ENCODE results near the gene HSF4. TPM values are rescaled to one million over a fixed set of nuclear protein-coding genes. Genes with fewer than 3 reads are reported as not detected.
A peak's percentile ranks its signal among the peaks of the same experiment; 100 is the strongest.

The HSF4 gene
- total and polyA plus RNA-seq, 4 donors = 22.2 to 133 (median 63.2) TPM

DNA sequence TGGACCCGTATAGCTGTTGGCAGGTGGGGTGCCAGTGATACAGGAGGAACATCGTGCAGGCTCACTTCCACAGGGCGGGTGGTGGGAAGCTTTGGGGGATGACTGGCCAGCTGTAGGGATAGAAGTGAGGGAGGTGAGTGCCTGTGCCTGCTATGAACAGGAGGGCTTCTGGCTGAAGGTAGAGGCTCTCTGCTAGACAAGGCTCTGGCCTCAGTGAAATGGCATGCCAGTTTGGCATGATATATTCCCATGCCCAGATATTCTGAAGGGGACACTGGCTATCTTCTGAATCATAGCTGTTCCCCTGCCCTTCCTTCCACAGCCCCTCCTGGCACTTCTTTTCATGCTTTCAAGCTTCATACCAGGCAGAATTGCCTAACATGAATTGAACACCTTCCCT, 35.7 kb upstream of the HSF4 start:
- no peak for ATAC-seq (ENCODE audit: low FRiP score)

GRCh38 chr16:67129422-67129821, 35.1 kb upstream of the HSF4 start:
- Histone ChIP-seq H3K27ac (ENCODE audit: low read depth in 1 of 2, low read length in 2 of 2) (no peak overlapping the region), H3K4me3 (ENCODE audit: low read length in 2 of 2) (no peak overlapping the region), H3K27me3 (ENCODE audit: control insufficient read depth in 1 of 2, insufficient read depth in 2 of 2, low read length in 1 of 2) (no peaks in the 10 kb centered on the region), H3K4me1 (ENCODE audit: control insufficient read depth in 1 of 2, insufficient read depth in 2 of 2, low read length in 2 of 2) (no peaks in the 10 kb centered on the region), H3K36me3 (ENCODE audit: control insufficient read depth in 1 of 2, insufficient read depth in 2 of 2, low read length in 1 of 2) (peaks cover 6 to 11% of the 10 kb centered on the region in 2 donors), H3K9me3 (ENCODE audit: control insufficient read depth, low read length) (no peaks in the 10 kb centered on the region)
- 95 to 96% methylated on average over 3 of the region's 3 CpGs for WGBS, 2 donors
- DNase-seq (peak in 1 of 2 donors; percentile 5), ATAC-seq (ENCODE audit: low FRiP score) (no peak)
- intact Hi-C loops (cut with DNase I) = no loop called here

More for the DNA sequence above, 35.7 kb upstream of the HSF4 start:
- Histone ChIP-seq H3K27ac (ENCODE audit: low read depth in 1 of 2, low read length in 2 of 2) (no peak overlapping the region), H3K4me3 (ENCODE audit: low read length in 2 of 2) (no peak overlapping the region), H3K27me3 (ENCODE audit: control insufficient read depth in 1 of 2, insufficient read depth in 2 of 2, low read length in 1 of 2) (no peaks in the 10 kb centered on the region), H3K4me1 (ENCODE audit: control insufficient read depth in 1 of 2, insufficient read depth in 2 of 2, low read length in 2 of 2) (no peaks in the 10 kb centered on the region), H3K36me3 (ENCODE audit: control insufficient read depth in 1 of 2, insufficient read depth in 2 of 2, low read length in 1 of 2) (peaks cover 4 to 6% of the 10 kb centered on the region in 2 donors), H3K9me3 (ENCODE audit: control insufficient read depth, low read length) (no peaks in the 10 kb centered on the region)
- DNase-seq = peak in 1 of 2 donors; percentile 51
- intact Hi-C loops (cut with DNase I) = no loop called here
- WGBS, 2 donors = 89% methylated on average over 3 of the region's 3 CpGs

- H3K36me3 ChIP-seq (ENCODE audit: control insufficient read depth in 1 of 2, insufficient read depth in 2 of 2, low read length in 1 of 2) = peaks cover 13 to 18% of the 10 kb centered on the region in 2 donors
- H3K27me3 ChIP-seq (ENCODE audit: control insufficient read depth in 1 of 2, insufficient read depth in 2 of 2, low read length in 1 of 2) = no peaks in the 10 kb centered on the region
- no peaks in the 10 kb centered on the region for H3K9me3 ChIP-seq (ENCODE audit: control insufficient read depth, low read length)
- H3K4me1 ChIP-seq (ENCODE audit: control insufficient read depth in 1 of 2, insufficient read depth in 2 of 2, low read length in 2 of 2) = no peaks in the 10 kb centered on the region
- H3K27ac ChIP-seq (ENCODE audit: low read depth in 1 of 2, low read length in 2 of 2) = no peak overlapping the region
- H3K4me3 ChIP-seq (ENCODE audit: low read length in 2 of 2) = no peak overlapping the region
- no peak for ATAC-seq (ENCODE audit: low FRiP score)
- WGBS, 2 donors = 29 to 33% methylated on average over 3 of the region's 3 CpGs
- intact Hi-C loops (cut with DNase I) = no loop called here
- peak in 1 of 2 donors; percentile 27 for DNase-seq
These were observed 26.9 kb upstream of the HSF4 start for GRCh38 chr16:67137605-67138004.

DNA sequence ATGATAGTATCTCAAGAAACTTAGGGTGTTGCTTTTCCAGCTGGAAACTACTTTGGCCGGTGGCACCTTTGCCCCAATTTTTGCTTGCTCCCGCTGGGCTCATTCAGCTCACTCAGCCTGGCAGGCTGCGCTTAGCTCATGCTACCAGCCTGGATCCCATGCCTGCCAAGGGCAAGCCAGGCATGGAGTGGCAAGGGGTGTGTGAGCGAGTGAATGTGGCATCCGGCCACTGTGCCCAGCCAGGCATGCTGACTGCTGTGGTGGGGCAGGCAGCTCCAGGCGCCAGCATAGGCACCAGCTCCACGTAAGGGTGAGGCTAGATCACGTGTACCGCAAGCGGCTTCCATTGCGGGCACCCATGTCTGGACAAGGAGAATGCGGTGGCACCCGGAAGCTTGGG, 23.2 kb upstream of the HSF4 start:
- H3K9me3 ChIP-seq (ENCODE audit: control insufficient read depth, low read length) = no peaks in the 10 kb centered on the region
- WGBS, 2 donors = 94 to 95% methylated on average over 13 of the region's 13 CpGs
- H3K36me3 ChIP-seq (ENCODE audit: control insufficient read depth in 1 of 2, insufficient read depth in 2 of 2, low read length in 1 of 2) = peaks cover 6 to 7% of the 10 kb centered on the region in 2 donors
- intact Hi-C loops (cut with DNase I) = no loop called here
- ATAC-seq (ENCODE audit: low FRiP score) = no peak
- H3K4me3 ChIP-seq (ENCODE audit: low read length in 2 of 2) = no peak overlapping the region
- peak in 1 of 2 donors; percentile 57 for DNase-seq
- H3K27ac ChIP-seq (ENCODE audit: low read depth in 1 of 2, low read length in 2 of 2) = no peak overlapping the region
- H3K4me1 ChIP-seq (ENCODE audit: control insufficient read depth in 1 of 2, insufficient read depth in 2 of 2, low read length in 2 of 2) = no peaks in the 10 kb centered on the region
- H3K27me3 ChIP-seq (ENCODE audit: control insufficient read depth in 1 of 2, insufficient read depth in 2 of 2, low read length in 1 of 2) = no peaks in the 10 kb centered on the region

GRCh38 chr16:67142342-67142741, 22.2 kb upstream of the HSF4 start:
- no peak for ATAC-seq (ENCODE audit: low FRiP score)
- intact Hi-C loops (cut with DNase I) = no loop called here
- H3K27me3 ChIP-seq (ENCODE audit: control insufficient read depth in 1 of 2, insufficient read depth in 2 of 2, low read length in 1 of 2) = no peaks in the 10 kb centered on the region
- peaks cover 4 to 7% of the 10 kb centered on the region in 2 donors for H3K36me3 ChIP-seq (ENCODE audit: control insufficient read depth in 1 of 2, insufficient read depth in 2 of 2, low read length in 1 of 2)
- H3K4me3 ChIP-seq (ENCODE audit: low read length in 2 of 2) = no peak overlapping the region
- DNase-seq = peak in 1 of 2 donors; percentile 66
- 88 to 89% methylated on average over 8 to 9 of the region's 9 CpGs for WGBS, 2 donors
- no peak overlapping the region for H3K27ac ChIP-seq (ENCODE audit: low read depth in 1 of 2, low read length in 2 of 2)
- no peaks in the 10 kb centered on the region for H3K9me3 ChIP-seq (ENCODE audit: control insufficient read depth, low read length)
- no peaks in the 10 kb centered on the region for H3K4me1 ChIP-seq (ENCODE audit: control insufficient read depth in 1 of 2, insufficient read depth in 2 of 2, low read length in 2 of 2)

DNA sequence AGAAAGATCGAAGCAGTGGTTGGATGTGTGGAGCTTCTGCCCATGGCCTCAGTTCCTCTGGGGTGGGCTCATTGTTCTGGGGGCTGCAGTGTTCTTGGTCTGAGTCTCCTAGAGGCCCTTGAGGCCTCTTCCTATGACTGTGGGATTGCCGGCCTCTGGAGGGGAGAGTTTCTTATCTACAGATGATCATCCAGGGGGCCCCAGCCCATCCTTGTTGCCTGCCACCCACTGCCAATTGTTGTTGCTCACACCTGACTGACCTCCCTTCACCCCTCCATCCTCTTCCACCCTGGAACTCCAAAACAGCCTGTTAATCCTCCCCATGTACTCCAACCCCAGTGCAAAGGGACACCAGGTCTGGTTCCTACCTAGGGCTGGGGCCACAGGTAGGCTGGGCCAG, 19.6 kb upstream of the HSF4 start:
- intact Hi-C loops (cut with DNase I) = no loop called here
- no peak overlapping the region for H3K27ac ChIP-seq (ENCODE audit: low read depth in 1 of 2, low read length in 2 of 2)

GRCh38 chr16:67145746-67146145, 18.8 kb upstream of the HSF4 start:
- DNase-seq = peak in 1 of 2 donors; percentile 36
- H3K27me3 ChIP-seq (ENCODE audit: control insufficient read depth in 1 of 2, insufficient read depth in 2 of 2, low read length in 1 of 2) = no peaks in the 10 kb centered on the region
- H3K36me3 ChIP-seq (ENCODE audit: control insufficient read depth in 1 of 2, insufficient read depth in 2 of 2, low read length in 1 of 2) = peaks cover 3% of the 10 kb centered on the region in 2 donors
- 89 to 91% methylated on average over 2 of the region's 2 CpGs for WGBS, 2 donors
- no peaks in the 10 kb centered on the region for H3K4me1 ChIP-seq (ENCODE audit: control insufficient read depth in 1 of 2, insufficient read depth in 2 of 2, low read length in 2 of 2)
- H3K27ac ChIP-seq (ENCODE audit: low read depth in 1 of 2, low read length in 2 of 2) = no peak overlapping the region
- no peak for ATAC-seq (ENCODE audit: low FRiP score)
- intact Hi-C loops (cut with DNase I) = no loop called here
- H3K9me3 ChIP-seq (ENCODE audit: control insufficient read depth, low read length) = no peaks in the 10 kb centered on the region
- H3K4me3 ChIP-seq (ENCODE audit: low read length in 2 of 2) = no peak overlapping the region

More for the DNA sequence above, 19.6 kb upstream of the HSF4 start:
- ATAC-seq (ENCODE audit: low FRiP score) (no peak), DNase-seq (peak in 1 of 2 donors; percentile 28)
- WGBS, 2 donors = 85 to 93% methylated on average over 2 of the region's 2 CpGs
- H3K4me3 ChIP-seq (ENCODE audit: low read length in 2 of 2) = no peak overlapping the region
- H3K9me3 ChIP-seq (ENCODE audit: control insufficient read depth, low read length) = no peaks in the 10 kb centered on the region
- no peaks in the 10 kb centered on the region for H3K27me3 ChIP-seq (ENCODE audit: control insufficient read depth in 1 of 2, insufficient read depth in 2 of 2, low read length in 1 of 2)
- H3K36me3 ChIP-seq (ENCODE audit: control insufficient read depth in 1 of 2, insufficient read depth in 2 of 2, low read length in 1 of 2) = peaks cover 4 to 6% of the 10 kb centered on the region in 2 donors
- no peaks in the 10 kb centered on the region for H3K4me1 ChIP-seq (ENCODE audit: control insufficient read depth in 1 of 2, insufficient read depth in 2 of 2, low read length in 2 of 2)

GRCh38 chr16:67146523-67147357, 17.8 kb upstream of the HSF4 start:
- peak in 1 of 2 donors; percentile 59 for DNase-seq
- Histone ChIP-seq H3K4me1 (ENCODE audit: control insufficient read depth in 1 of 2, insufficient read depth in 2 of 2, low read length in 2 of 2) (no peaks in the 10 kb centered on the region), H3K36me3 (ENCODE audit: control insufficient read depth in 1 of 2, insufficient read depth in 2 of 2, low read length in 1 of 2) (peaks cover 0 to 3% of the 10 kb centered on the region in 2 donors), H3K9me3 (ENCODE audit: control insufficient read depth, low read length) (no peaks in the 10 kb centered on the region), H3K27me3 (ENCODE audit: control insufficient read depth in 1 of 2, insufficient read depth in 2 of 2, low read length in 1 of 2) (no peaks in the 10 kb centered on the region), H3K27ac (ENCODE audit: low read depth in 1 of 2, low read length in 2 of 2) (no peak overlapping the region), H3K4me3 (ENCODE audit: low read length in 2 of 2) (no peak overlapping the region)
- no peak for ATAC-seq (ENCODE audit: low FRiP score)
- intact Hi-C loops (cut with DNase I) = no loop called here
- 78 to 79% methylated on average over 7 of the region's 7 CpGs for WGBS, 2 donors
